Measurements from ENCODE around the gene AP4S1.

Gene AP4S1

GRCh38 chr14:31122098-31122611 lies 96.7 kb downstream of the AP4S1 start:
- DNase-seq (ENCODE audit: low read depth, low spot score): no peak

GRCh38 chr14:31122921-31123320 lies 97.5 kb downstream of the AP4S1 start:
- no peak for DNase-seq (ENCODE audit: low read depth, low spot score)
- no peak overlapping the region for H3K4me3 ChIP-seq (ENCODE audit: low read length)

More at GRCh38 chr14:31122098-31122611, 96.7 kb downstream of the AP4S1 start:
- no peak overlapping the region for H3K4me3 ChIP-seq (ENCODE audit: low read length)

GRCh38 chr14:31124197-31124596 lies 98.7 kb downstream of the AP4S1 start:
- DNase-seq (ENCODE audit: low read depth, low spot score): peak; percentile 95
- no peak overlapping the region for H3K4me3 ChIP-seq (ENCODE audit: low read length)

GRCh38 chr14:31125231-31125630 lies 99.8 kb downstream of the AP4S1 start:
- H3K4me3 ChIP-seq (ENCODE audit: low read length): no peak overlapping the region
- no peak for DNase-seq (ENCODE audit: low read depth, low spot score)

GRCh38 chr14:31126680-31127079 lies 101.2 kb downstream of the AP4S1 start:
- no peak overlapping the region for H3K4me3 ChIP-seq (ENCODE audit: low read length)
- no peak for DNase-seq (ENCODE audit: low read depth, low spot score)

- no peak overlapping the region for H3K4me3 ChIP-seq (ENCODE audit: low read length)
- DNase-seq (ENCODE audit: low read depth, low spot score): peak; percentile 10
These were observed 102.2 kb downstream of the AP4S1 start for GRCh38 chr14:31127690-31128089.

- H3K4me3 ChIP-seq (ENCODE audit: low read length): no peak overlapping the region
- no peak for DNase-seq (ENCODE audit: low read depth, low spot score)
These were observed 103.4 kb downstream of the AP4S1 start for GRCh38 chr14:31128601-31129526.

- DNase-seq (ENCODE audit: low read depth, low spot score): no peak
- H3K4me3 ChIP-seq (ENCODE audit: low read length): no peak overlapping the region
These were observed 107.7 kb downstream of the AP4S1 start for GRCh38 chr14:31133133-31133532.

- no peak overlapping the region for H3K4me3 ChIP-seq (ENCODE audit: low read length)
- DNase-seq (ENCODE audit: low read depth, low spot score): no peak
These were observed 111.9 kb downstream of the AP4S1 start for GRCh38 chr14:31137214-31137889.

GRCh38 chr14:31138301-31138700 lies 112.9 kb downstream of the AP4S1 start:
- no peak overlapping the region for H3K4me3 ChIP-seq (ENCODE audit: low read length)
- DNase-seq (ENCODE audit: low read depth, low spot score): no peak

GRCh38 chr14:31139301-31139847 lies 113.9 kb downstream of the AP4S1 start:
- no peak for DNase-seq (ENCODE audit: low read depth, low spot score)

GRCh38 chr14:31142455-31143087 lies 117.1 kb downstream of the AP4S1 start:
- no peak for DNase-seq (ENCODE audit: low read depth, low spot score)
- no peak overlapping the region for H3K4me3 ChIP-seq (ENCODE audit: low read length)

More at GRCh38 chr14:31139301-31139847, 113.9 kb downstream of the AP4S1 start:
- H3K4me3 ChIP-seq (ENCODE audit: low read length): no peak overlapping the region
